WTC11 (cell line): Measurements from ENCODE around the gene SNAPC1.

Source experiments
- ATF2 ChIP-seq: sonication (generic); formaldehyde crosslinking; IDR thresholded peaks from 2 replicates; pipeline ENCODE4 v1.8.1; 2022; ENCODE audit warnings: low read depth, missing genetic modification reagents, borderline replicate concordance
- CTCF ChIP-seq: fragments of 200-600 bp; IDR thresholded peaks from 2 replicates; pipeline ENCODE4 v1.8.0; 2022; ENCODE audit warnings: antibody characterized with exemption
- ESRRA ChIP-seq: sonication (generic); formaldehyde crosslinking; IDR thresholded peaks from 2 replicates; pipeline ENCODE4 v1.8.1; 2022; ENCODE audit warnings: mild to moderate bottlenecking, missing genetic modification reagents, borderline replicate concordance
- NFYB ChIP-seq: sonication (generic); formaldehyde crosslinking; conservative IDR thresholded peaks from 2 replicates; pipeline ENCODE4 v1.8.0; 2022; ENCODE audit warnings: low read depth, missing genetic modification reagents
- PREB ChIP-seq: sonication (generic); formaldehyde crosslinking; IDR thresholded peaks from 2 replicates; pipeline ENCODE4 v1.8.1; 2022; ENCODE audit warnings: mild to moderate bottlenecking, missing genetic modification reagents, moderate library complexity, borderline replicate concordance
- RELA ChIP-seq: sonication (generic); formaldehyde crosslinking; IDR thresholded peaks from 2 replicates; pipeline ENCODE4 v1.8.1; 2022; ENCODE audit warnings: missing genetic modification reagents, mild to moderate bottlenecking, borderline replicate concordance
- USF2 ChIP-seq: sonication (generic); formaldehyde crosslinking; IDR thresholded peaks from 2 replicates; pipeline ENCODE4 v1.8.1; 2023; ENCODE audit warnings: mild to moderate bottlenecking, missing genetic modification reagents, moderate library complexity
- TF ChIP-seq, protein P1 (sequence below): sonication (generic); formaldehyde crosslinking; conservative IDR thresholded peaks from 2 replicates; pipeline ENCODE4 v1.8.1; 2022; ENCODE audit warnings: mild to moderate bottlenecking, missing genetic modification reagents

- TF ChIP-seq CTCF (no peak), PREB (CRISPR knock-in tag) (no peak), RELA (no peak), NFYB (CRISPR knock-in tag) (no peak), USF2 (no peak), ESRRA (CRISPR knock-in tag) (no peak), ATF2 (CRISPR knock-in tag) (no peak)
- TF ChIP-seq, protein P1, sequence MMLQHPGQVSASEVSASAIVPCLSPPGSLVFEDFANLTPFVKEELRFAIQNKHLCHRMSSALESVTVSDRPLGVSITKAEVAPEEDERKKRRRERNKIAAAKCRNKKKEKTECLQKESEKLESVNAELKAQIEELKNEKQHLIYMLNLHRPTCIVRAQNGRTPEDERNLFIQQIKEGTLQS = no peak
These were observed 43.2 kb downstream of the SNAPC1 start for GRCh38 chr14:61805451-61805850.
